ENCODE results near the gene ZBED3. TPM values are rescaled to one million over a fixed set of nuclear protein-coding genes. Genes with fewer than 3 reads are reported as not detected.
"Not testable (repeated sequence)": the region's sequence is repeated elsewhere in the genome, so short reads cannot be mapped to it uniquely, and the experiment has no call there.

The ZBED3 gene, protein sequence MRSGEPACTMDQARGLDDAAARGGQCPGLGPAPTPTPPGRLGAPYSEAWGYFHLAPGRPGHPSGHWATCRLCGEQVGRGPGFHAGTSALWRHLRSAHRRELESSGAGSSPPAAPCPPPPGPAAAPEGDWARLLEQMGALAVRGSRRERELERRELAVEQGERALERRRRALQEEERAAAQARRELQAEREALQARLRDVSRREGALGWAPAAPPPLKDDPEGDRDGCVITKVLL
- total RNA-seq (2014; rRNA removed; shearing (Covaris generic)): 2.6 and 3.6 TPM in 2 replicates

DNA sequence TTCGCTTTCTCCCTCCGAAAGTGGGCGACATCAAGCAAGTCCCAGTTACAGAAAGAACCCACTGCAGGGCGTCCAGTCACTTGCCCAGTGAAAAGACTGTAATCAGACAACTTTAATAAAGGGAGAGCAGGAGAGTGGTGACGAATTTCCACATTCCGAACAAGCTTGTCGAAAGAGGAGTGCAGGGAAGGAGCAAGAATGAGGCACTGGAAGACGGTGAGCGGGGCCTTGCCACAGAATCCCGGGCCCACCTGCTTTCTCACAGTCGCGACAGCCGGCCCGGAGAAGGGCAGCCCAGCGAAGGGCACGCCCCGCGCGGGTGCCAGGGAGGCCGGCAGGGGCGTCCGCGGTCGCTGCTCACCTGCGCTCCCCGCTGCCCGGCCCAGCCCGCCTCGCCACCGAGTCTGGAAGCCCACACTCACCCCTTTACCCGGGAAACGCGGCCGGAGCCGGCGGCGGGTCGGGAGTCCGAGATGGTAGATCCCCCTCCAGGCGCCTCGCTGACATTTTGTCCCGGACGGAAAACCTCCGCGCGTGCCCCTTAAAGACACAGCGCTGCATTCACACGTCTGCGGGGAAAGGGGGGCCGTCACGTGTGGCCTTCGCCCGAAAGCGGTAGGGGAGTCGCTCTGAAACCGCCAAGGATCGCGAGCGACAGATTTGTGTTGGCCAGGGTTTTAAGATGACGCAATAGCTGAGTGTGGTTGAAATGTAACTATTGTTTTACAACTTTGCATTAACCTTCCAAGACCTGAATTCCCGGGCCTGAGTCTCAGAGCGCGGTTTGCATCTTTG lies at the start of gene ZBED3:
Gene ZBED3, minus strand, starts transcription at position 597 of the 795 bp plus-strand sequence. CDS start 9,407 bp downstream, outside the sequence.
- DNase-seq (ENCODE audit: low spot score): peak; percentile 81

DNA sequence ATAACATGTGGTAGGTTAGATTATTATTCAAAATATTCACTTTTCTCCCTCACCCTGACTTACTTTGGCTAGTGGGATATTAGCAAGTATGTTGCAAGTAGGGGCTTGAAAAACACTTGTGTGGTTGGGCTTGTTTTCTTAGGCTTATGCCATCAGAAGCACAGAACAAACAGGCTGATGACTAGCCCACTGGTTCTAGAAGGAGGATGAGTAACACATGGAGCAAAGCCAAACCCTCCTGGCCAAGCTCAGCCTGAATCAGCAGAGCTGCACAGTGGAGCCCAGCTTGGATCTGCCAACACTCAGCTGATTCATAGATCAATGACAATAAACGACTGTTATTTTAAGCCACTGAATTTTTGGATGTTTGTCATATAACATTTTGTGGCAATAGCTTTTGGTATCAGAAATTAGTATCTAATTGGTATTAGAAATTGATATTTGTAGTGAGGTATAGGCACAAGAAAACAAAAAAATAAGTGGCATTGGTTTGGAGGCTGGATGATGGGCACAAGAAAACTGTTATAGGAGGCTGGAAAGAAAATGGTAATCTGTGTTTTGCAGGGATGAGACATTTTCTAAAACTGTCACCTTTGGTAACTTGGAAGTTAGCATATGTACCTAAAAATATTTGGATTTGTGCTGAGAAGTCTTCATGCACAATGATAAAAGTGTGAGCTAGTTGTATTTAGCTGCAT lies 46.1 kb upstream of the ZBED3 start:
- DNase-seq (ENCODE audit: low spot score): no peak

DNA sequence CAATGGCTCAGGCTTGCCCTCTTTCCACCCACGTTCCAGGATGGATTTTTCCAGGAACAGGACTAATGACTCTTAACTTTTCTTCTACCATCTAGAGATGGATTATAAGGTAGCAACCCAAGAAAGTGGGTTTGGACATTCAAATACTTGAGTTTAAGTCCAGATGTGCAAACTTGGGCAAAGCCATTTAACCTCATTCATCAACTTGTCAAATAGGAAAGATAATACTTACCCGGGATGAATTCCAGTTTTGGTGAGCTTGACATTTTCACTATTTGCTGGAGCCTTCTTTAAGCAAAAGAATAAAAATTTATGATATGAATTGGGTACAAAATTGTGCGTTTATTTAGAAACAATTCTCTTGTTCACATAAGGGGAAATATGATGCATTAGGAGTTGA lies 44.3 kb upstream of the ZBED3 start:
- no peak for DNase-seq (ENCODE audit: low spot score)

DNA sequence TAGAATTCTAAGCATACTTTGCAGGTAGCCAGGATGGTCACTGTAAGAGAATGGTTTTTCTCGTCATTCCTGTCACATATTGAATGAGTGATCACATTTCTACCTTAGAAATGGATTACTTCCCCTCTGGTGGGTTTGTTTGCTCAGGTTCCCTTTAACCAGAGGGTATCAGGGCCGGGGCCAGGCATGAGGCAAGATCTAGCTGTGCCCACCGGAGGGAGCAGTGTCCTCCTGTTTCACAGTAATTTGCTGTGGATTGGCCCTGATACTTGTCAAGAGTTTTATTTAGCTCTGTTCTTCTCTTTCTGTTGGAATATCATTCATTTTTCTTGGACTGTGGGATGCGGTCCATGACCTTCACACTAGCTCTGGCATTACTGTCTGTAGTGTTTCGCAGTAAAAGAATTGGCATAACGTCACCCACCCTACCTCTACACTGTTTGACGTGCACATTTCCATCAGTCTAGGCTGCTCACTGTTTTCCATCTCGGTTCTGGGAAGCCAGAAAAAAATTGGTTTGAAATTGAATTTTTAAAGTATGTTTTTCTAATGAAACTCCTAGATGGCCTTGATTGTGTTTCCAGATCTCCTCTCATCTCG lies 42.4 kb upstream of the ZBED3 start:
- DNase-seq (ENCODE audit: low spot score): peak; percentile 28

DNA sequence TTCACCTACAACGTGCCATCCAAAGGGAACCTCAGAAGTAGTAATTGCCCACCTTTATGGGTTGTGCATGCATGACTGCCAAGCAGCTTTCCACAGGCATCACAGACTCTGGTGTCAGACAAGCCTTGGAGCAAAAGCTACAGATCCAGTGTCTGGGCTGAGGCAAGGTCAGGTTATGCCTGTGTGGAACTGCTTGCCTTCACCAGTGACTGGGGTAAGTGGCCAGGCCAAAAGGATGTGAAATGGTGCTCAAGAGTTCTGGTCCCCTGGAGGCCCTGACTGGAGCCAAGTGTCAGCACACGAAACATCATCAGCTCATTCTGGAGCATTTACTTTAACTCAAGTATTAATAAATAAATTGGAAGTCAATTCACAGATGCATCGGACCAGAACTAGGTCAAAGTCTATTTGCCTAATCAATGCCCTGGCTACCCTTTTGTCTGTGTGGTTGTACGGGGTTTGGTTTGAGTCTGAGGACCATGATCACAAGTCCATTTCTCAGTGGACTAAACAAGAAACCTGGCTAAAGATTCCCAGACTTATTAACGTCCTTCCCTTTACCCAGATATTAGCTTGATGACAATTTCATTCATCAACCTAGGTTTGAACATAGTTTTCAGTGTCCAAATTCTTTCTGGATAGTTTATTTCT lies 41.5 kb upstream of the ZBED3 start:
- no peak for DNase-seq (ENCODE audit: low spot score)

DNA sequence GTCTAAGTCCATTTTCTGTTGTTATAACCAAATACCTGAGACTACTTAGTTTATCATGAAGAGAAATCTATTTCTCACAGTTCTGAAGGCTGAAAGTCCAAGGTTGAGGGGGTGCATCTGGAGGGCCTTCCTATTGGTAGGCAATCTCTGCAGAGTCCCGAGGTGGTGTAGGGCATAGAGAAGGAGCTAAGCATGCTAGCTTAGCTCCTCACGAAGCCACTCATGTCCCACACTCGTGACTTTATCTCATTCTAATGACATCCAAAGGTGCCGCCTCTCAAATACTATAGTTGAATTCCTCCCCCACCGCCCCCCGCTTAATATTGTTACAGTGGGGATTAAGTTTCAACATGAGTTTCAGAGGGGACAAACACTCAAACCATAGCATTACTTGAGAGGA lies 36.0 kb upstream of the ZBED3 start:
- no peak for DNase-seq (ENCODE audit: low spot score)

DNA sequence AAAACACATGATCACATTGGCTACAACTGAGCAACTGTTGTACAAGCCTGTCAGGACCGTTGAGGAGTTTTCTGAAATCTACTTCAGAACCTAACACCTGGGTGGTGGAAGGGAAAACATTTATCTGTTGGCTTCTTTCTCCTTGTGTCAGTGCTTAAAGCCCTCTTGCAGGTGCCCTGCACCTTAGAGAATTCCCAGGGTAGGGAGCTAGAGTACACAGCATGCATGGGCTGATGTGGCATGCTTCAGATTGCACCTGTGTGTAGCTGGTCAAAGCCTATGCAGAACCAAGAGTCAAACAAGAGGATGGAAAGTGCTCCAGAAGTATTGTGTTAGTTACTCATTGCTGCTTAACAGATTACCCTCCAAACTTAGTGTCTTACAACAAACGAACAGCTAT lies 33.6 kb upstream of the ZBED3 start:
- DNase-seq (ENCODE audit: low spot score): no peak

DNA sequence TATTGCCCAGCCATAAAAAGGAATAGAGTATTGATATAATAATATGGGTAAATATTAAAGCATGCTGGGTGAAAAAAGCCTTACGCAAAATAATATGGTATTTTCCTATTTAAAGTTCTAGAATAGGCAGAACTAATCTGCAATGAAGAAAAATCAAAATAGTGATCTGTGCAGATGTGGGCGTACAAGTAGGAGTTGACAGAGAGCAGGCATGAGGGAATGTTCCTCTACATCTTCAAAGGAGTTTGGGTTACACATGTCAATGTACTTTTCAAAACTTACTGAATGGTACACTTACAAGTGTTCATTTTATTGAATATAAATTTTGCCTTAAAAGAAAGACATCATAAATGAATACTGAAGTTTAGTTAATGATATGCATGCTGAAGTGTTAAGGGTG lies 33.0 kb upstream of the ZBED3 start:
- no peak for DNase-seq (ENCODE audit: low spot score)

DNA sequence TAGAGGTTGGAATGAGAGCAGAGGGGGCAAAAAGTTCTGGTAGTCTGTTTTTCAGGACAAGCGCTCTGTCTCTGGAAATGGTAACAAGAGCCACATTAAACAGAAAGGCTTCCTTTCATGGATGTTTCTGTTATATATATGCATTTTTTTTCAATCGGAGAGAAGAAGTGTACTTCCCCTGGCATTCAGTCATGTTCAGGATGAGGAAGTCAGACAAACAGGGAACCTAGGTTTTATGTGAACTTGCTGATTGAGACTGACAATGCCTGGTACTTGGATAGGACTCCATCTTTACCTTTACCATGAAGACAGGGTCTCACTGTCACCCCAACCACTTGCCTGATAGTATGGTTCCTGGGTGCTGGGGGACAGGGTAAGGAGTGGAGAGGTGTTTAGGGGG lies 30.1 kb upstream of the ZBED3 start:
- DNase-seq (ENCODE audit: low spot score): no peak

DNA sequence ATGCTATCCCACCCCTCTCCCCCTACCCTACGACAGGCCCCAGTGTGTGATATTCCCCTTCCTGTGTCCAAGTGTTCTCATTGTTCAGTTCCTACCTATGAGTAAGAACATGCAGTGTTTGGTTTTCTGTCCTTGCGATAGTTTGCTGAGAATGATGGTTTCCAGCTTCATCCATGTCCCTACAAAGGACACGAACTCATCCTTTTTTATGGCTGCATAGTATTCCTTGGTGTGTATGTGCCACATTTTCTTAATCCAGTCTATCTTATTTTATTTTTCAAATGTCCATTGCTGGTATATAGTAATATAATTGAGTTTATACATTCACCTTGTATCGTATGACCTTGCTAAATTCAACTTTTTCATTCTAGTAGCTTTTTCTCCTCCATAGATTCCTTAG lies 19.9 kb upstream of the ZBED3 start:
- not testable (repeated sequence) for DNase-seq (ENCODE audit: low spot score)

DNA sequence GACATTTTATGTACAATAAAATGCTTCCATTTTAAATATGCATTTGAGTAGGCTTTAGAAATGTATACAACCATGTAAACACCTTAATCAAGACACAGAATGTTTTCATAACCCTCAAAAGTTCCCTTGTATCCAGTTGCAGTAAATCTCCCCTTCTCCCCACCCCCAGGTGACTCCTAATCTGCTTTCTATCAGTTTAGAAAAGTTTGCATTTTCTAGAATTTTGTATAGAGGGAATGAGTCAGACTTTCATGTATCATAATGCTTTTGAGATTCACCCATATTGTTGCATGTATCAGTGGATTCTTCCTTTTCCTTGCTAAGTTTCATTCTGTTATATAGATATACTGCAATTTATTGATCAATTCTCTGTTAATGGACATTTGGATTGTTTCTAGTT lies 17.7 kb upstream of the ZBED3 start:
- no peak for DNase-seq (ENCODE audit: low spot score)

DNA sequence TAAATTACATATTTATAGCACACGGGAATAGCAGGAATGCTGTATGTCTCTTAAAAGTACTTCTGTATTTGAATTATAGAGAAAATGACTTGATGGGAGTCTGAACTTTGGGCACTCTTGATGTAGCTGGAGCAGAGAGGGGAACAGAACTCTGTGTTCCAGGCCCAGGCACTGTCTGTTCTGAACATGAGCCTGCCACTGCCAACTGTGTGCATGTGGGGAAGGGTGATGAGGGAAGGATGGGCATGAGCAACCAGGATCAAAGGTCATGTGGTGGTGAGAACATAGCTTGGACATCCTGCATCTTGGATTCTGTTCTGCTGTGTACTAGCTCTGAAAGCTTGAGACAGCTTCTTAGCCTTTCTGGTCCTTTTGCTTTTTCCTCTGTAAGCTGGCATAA lies 16.4 kb upstream of the ZBED3 start:
- no peak for DNase-seq (ENCODE audit: low spot score)

DNA sequence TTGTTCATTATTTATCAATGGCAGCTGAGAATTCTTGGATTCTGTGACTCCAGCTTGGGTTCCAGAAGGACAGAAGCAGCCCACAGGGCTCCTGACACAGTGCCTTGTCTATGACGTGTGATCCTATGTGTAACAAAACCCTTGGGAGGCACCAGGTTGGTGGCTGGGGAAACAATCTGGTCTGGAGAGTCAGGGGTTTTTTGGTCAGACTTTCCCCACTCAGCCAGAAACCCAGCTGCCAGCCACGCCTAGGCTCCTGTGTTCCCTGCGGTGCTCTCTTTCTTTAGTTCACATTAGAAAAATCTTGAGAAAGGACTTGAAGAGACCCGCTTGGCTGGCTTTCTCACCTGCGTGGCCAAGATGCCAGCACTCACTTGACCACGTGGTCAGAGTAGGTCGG lies 15.5 kb upstream of the ZBED3 start:
- no peak for DNase-seq (ENCODE audit: low spot score)

DNA sequence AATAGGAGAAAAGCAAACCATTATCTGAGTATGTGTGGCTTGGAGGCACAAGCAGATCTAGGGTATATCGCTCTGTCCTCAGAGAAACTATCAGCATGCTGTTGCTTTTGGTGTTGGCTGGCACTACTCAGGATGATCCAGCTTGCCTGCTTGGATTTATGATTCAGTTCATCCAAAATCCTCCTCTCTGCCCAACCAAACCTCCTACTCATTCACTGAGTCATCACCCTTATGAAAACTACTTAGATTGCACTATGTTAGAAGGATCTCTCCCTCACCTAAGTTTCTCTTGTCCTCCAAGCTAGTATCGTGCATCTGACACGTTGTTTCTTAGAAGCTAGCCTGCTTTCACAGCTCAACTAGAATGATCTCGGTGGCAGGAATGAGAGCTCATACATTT lies 14.2 kb upstream of the ZBED3 start:
- no peak for DNase-seq (ENCODE audit: low spot score)

DNA sequence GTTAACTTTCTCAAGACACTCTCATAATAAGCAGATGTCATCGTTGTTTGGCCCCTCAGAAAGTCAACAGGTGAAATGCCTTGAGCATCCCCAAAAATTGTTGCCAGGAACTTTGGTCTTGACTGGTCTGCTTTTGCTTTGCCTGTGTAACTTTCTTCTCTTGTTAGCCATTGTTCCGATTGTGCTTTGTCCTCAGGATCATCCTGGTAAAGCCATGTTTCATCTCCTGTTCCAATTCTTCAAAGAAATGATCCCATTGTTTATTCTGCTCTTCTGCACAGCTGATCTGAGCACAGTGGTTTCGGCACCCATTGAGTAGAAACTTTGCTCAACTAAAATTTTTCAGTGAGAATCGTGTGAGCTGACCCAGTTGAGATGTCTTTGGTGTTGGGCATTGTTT lies 8.1 kb upstream of the ZBED3 start:
- no peak for DNase-seq (ENCODE audit: low spot score)

DNA sequence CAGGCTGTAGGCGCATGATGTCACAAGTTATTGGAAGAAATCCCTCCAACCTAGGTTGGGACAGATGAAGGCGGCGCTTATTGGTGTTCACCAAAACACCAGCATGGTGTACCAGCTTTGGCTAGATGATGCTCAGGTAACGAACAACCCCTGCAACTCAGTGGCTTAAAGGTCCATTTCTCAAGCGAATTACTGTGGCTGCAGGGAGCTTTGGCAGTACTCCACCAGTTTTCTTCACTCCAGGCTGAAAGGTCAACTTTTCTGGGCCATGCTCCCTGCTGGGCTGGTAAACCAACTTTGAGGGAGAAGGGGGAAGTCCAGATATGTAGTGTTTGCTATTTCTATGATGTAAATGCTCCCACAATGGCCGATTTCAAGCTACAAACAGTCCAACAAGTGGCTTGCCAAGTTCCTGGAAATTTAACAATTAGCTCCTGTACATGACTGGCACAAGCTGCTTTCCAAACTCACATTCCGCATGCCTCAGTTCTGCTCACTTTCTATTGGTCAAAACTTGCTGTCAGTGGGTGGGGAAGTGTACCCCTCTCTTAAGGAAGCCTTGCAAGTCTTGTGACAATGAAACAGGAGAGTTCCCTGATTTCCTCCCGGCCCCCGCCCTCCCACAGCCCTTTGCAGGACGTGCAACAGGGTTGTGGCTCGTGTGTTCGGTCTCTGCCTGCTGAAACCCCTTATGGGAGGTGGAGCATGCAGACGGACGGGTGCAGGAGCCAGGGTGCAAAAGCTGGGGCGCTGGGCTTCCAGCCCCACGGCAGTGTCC lies 588 bp upstream of the ZBED3 start:
- DNase-seq (ENCODE audit: low spot score): no peak

DNA sequence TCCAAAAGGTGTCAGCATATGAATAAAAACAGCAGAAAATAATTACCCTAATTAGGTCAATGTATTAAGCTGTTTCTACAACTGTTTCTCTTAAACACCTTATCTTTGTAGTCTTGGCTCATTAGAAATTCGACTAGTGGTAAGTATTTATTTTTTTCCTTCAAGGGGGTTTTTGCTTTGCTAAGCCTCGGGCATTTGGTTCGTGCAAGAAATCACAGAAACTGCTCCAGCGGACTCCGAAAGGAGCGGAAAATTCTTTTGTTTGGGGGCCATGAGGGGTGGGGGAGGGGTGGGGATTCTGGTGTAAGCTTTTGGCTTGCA lies 757 bp downstream of the ZBED3 start:
- no peak for DNase-seq (ENCODE audit: low spot score)

DNA sequence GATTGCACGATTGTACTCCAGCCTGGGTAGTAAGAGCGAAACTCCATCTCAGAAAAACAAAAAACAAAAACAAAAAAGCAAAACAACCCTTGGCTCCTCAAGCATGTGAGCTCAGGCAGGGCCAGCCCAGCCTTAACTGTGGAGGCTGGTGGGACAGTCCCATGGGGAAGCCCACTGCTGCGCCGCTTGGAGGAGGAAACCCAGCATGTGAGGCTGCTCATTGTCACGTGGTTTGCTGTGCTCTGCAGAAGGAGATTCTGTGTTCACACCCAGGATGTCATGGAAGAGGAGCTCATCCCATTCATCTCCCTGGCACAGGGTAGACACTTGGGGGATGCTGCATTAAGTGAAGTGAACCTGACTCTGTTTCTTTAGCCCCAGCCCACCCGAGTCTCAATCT lies 4.0 kb downstream of the ZBED3 start:
- no peak for DNase-seq (ENCODE audit: low spot score)

DNA sequence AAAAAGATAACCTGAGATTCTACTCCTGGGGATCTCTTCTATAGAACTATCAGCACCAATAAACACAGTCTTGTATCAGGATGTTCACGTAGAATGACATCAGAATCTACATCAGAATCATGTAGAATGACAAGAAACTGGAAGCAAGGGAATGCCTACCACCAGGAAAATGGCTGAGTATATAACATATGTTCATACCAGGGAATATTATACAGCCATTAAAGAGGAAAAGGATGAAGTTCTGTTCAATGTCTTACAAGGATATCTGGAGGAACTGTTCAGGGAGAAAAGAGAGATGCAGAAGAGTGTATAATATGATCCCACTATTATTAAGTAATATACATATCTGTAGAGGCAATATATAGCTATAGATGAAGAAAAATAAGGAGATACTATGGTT lies 4.8 kb downstream of the ZBED3 start:
- DNase-seq (ENCODE audit: low spot score): no peak

DNA sequence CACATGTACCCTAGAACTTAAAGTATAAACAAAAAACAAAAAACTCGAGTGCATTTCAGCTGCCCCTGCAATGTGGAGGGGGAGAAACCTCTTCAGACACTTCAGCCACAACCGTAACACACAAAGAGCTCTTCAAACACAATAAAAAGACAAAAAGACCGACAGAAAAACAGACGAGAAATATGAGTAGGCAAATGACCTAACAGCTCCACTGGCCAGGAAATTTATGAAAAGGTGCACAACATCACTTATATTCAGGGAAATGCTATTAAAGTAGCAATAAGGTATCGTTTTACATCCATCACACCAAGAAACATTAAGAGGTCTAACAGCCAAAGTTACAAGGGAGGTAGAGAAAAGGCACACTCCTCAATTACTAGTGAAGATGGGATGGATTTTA lies 6.2 kb downstream of the ZBED3 start:
- no peak for DNase-seq (ENCODE audit: low spot score)

DNA sequence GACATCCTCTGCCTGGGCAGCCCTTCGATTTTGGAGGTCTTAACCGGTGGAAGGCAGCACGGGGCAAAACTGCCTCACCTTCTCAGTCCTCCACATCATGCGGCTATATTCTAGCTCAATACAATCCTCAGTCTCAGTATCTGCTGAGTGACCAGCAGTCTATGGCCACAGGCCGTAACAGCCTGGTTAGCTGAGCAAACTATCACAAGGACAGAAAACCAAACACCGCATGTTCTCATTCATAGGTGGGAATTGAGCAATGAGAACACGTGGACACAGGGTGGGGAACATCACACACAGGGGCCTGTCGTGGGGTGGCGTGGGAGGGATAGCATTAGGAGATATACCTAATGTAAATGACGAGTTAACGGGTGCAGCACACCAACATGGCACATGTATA lies 6.6 kb downstream of the ZBED3 start:
- DNase-seq (ENCODE audit: low spot score): not testable (repeated sequence)

Measured in HT-29 (cell line).